Measurements from ENCODE around the gene CFAP161.

The CFAP161 gene

DNA sequence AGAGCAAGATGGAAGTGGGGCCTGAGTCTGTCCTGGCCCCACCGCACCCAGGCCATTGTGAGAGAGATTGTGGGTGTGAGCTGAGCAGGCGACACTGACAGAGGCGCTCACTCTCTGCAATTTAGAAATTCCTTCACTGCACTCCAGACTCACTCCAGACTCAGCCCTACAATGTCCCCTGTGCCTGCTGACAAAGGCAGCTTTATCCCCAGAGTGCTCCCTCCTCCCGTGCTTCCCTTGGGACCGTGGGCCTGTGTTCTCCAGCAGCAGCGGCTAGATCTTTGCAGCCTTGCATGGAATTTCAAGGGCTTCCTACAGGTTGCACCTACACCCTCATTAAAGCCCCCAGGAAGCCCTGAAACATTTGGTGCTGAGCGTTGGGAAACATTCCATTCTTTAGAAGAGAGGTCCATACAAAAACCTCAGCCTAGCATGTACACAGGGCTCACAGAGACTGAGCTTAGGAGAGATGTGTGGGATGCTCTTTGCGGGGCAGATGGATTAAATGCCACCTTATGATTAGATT is 61.3 kb downstream of the CFAP161 start:
- Mint-ChIP-seq H3K27me3 (ENCODE audit: low read depth) (peaks cover 15% of the 10 kb centered on the region), H3K36me3 (ENCODE audit: low read depth) (no peaks in the 10 kb centered on the region), H3K4me3 (no peak overlapping the region), H3K9me3 (no peaks in the 10 kb centered on the region), H3K4me1 (peaks cover 5% of the 10 kb centered on the region), H3K27ac (no peak overlapping the region)
- TF ChIP-seq, protein P1, sequence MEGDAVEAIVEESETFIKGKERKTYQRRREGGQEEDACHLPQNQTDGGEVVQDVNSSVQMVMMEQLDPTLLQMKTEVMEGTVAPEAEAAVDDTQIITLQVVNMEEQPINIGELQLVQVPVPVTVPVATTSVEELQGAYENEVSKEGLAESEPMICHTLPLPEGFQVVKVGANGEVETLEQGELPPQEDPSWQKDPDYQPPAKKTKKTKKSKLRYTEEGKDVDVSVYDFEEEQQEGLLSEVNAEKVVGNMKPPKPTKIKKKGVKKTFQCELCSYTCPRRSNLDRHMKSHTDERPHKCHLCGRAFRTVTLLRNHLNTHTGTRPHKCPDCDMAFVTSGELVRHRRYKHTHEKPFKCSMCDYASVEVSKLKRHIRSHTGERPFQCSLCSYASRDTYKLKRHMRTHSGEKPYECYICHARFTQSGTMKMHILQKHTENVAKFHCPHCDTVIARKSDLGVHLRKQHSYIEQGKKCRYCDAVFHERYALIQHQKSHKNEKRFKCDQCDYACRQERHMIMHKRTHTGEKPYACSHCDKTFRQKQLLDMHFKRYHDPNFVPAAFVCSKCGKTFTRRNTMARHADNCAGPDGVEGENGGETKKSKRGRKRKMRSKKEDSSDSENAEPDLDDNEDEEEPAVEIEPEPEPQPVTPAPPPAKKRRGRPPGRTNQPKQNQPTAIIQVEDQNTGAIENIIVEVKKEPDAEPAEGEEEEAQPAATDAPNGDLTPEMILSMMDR (IDR thresholded peaks at IDR 0.05; ENCODE audit: unreplicated experiment in 3 of 3), result no peak

DNA sequence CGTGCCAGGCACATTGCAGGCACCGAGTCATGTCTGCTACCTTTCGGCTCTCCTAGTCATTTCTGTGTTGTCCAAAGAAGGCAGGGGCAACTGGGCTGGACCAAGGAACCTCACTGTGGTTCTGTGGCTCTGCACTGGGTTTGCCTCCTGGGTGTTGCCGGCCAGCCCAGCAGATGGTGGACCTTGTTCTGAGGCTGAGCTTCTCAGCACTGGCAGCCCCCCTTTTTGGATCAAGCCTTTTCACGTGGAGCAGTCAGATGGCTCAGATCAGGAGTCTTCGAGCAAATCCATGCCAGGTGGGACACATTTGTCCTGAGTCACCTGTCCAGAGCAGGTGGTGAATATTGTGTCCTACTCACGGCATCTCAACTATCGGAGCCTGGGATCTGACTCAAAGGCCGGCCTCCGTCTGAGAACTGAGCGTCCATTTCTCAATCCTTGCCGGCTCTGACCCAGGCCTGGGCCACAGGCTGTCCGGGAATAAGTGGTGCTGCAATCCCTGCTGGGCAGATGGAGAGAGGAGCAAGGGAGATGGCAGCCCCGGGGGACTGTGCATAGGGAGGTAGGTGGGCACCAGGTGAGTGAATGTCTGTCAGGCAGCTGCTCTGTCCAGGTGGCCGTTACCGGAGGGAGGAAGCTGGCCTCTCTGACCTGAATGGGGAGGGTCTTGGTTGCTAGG is 62.6 kb downstream of the CFAP161 start, which contains the start of gene IL16:
Gene IL16 (plus strand): TSS at position 304 of the 679 bp plus-strand sequence. CDS start 28,521 bp downstream, outside the sequence.
- Mint-ChIP-seq H3K36me3 (ENCODE audit: low read depth) (no peaks in the 10 kb centered on the region), H3K4me3 (no peak within 1 kb of the TSS), H3K27me3 (ENCODE audit: low read depth) (peaks cover 21% of the 10 kb centered on the region), H3K4me1 (no peaks in the 10 kb centered on the region), H3K9me3 (no peaks in the 10 kb centered on the region), H3K27ac (no peak within 1 kb of the TSS)
- TF ChIP-seq, protein P1 (IDR thresholded peaks at IDR 0.05; ENCODE audit: unreplicated experiment in 3 of 3), result no peak

- H3K4me3 Mint-ChIP-seq, result no peak overlapping the region
- no peaks in the 10 kb centered on the region for H3K36me3 Mint-ChIP-seq (ENCODE audit: low read depth)
- TF ChIP-seq, protein P1 (IDR thresholded peaks at IDR 0.05; ENCODE audit: unreplicated experiment in 3 of 3), result no peak
- H3K27ac Mint-ChIP-seq, result no peak overlapping the region
- no peaks in the 10 kb centered on the region for H3K9me3 Mint-ChIP-seq
- peaks cover 21% of the 10 kb centered on the region for H3K27me3 Mint-ChIP-seq (ENCODE audit: low read depth)
- no peaks in the 10 kb centered on the region for H3K4me1 Mint-ChIP-seq
Measured at GRCh38 chr15:81197255-81197630, 63.2 kb downstream of the CFAP161 start.

GRCh38 chr15:81197688-81198281 is 63.7 kb downstream of the CFAP161 start:
- Mint-ChIP-seq H3K27me3 (ENCODE audit: low read depth) (peaks cover 21% of the 10 kb centered on the region), H3K36me3 (ENCODE audit: low read depth) (no peaks in the 10 kb centered on the region), H3K4me1 (no peaks in the 10 kb centered on the region), H3K9me3 (no peaks in the 10 kb centered on the region), H3K4me3 (no peak overlapping the region), H3K27ac (no peak overlapping the region)
- TF ChIP-seq, protein P1 (IDR thresholded peaks at IDR 0.05; ENCODE audit: unreplicated experiment in 3 of 3), result no peak

Measured in nephron (organoid).